Activated T-cell treated with anti-CD3 and anti-CD28 coated beads, Interleukin-2, amount 50 U/mL, for 1 hour (primary cell): ENCODE results near the gene ARHGEF5.
"Not testable (repeated sequence)": the region's sequence is repeated elsewhere in the genome, so short reads cannot be mapped to it uniquely, and the experiment has no call there.

Experiments used
- DNase-seq: peaks from one replicate; pipeline ENCODE4 v3.0.0-alpha.2; 2020

ARHGEF5 gene

GRCh38 chr7:144355176-144355822 is at the start of gene ARHGEF5:
Gene ARHGEF5, plus strand, starts transcription at chr7:144355402. Its CDS starts 7,268 bp downstream, at chr7:144362670.
- not testable (repeated sequence) for DNase-seq

- DNase-seq = not testable (repeated sequence)
Measured at GRCh38 chr7:144309702-144310101, 45.5 kb upstream of the ARHGEF5 start.

DNA sequence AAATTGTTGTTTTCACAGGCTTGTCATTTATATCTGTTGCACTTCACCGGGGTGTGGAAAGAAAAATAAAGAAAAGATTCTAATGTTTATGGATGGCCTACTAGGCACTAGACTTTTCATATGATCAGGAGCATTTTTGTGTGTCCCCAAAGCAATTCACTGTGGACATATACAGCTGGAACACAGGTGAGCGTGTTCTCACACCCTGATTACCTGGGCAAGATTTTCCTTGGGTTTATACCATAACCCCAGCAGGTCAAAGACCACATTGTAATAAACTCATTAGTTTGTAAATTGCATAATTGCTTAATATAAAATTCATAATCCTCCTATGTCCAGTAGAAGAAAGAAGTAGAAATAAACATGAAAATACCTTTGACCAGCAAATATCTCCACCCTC is 44.0 kb upstream of the ARHGEF5 start:
- DNase-seq = not testable (repeated sequence)

- DNase-seq = not testable (repeated sequence)
Measured at GRCh38 chr7:144311872-144312469, 43.2 kb upstream of the ARHGEF5 start, which contains the start of gene OR2A1. Gene OR2A1, plus strand, starts transcription at chr7:144312419. Its CDS starts 5,706 bp downstream, at chr7:144318125.

DNA sequence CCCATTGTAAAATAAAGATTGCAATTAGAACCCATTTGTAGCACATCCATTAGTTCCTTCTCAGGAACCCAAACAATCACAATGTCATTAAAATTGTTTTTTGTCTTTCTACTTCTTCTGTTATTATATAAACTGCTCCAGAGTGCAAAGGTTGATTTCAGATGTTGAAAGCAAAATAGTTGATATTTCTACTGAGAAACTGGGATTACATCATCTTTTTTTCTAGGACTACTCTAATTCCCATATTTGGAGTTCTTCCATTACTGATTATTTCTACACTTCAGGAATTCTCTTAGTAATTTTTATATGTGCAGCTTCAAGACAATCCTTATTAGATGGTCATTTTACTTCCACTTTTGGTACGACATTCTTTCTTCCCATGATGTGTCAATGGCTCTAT is 37.7 kb upstream of the ARHGEF5 start:
- not testable (repeated sequence) for DNase-seq

GRCh38 chr7:144319547-144319946 is 35.7 kb upstream of the ARHGEF5 start:
- DNase-seq = not testable (repeated sequence)

- DNase-seq = not testable (repeated sequence)
Measured at GRCh38 chr7:144321677-144322206, 33.5 kb upstream of the ARHGEF5 start.

- DNase-seq = not testable (repeated sequence)
Measured at GRCh38 chr7:144323359-144323758, 31.8 kb upstream of the ARHGEF5 start.

DNA sequence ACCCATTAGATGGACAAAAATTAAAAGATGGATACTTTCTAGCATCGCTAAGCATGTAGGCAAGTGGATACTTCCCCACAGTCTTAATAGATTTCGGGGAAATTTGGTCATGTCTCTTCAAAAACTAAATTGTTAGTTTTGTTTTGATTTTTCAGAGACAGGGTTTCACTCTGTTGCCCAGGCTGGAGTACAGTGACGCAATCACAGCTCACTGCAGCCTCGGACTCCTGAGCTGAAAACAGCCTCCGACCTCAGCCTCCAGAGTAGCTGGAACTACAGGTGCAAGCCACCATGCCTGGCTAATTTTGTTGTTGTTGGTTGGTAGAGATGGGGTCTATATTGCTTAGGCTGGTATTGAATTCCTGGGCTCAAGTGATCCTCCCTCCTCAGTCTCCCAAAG is 29.3 kb upstream of the ARHGEF5 start:
- DNase-seq = not testable (repeated sequence)

DNA sequence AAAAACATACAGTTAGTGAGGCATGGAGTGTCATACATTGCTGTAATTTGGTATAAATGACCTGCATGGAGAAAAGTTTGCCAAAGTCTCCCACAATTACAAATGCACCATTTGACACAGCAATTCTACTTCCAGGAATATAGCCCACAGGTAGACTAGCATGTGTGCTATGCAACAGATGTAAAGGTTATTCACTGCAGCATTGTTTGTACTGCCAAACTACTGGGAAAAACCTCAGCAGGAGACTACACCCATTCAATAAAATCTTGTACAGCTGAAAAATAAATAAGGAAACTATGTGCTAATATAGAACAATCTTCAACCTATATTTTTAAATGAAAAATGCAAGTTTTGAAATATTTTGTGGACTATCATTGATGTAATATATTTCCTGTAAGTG is 25.2 kb upstream of the ARHGEF5 start:
- DNase-seq = not testable (repeated sequence)

GRCh38 chr7:144331221-144331995 is 23.8 kb upstream of the ARHGEF5 start:
- not testable (repeated sequence) for DNase-seq

DNA sequence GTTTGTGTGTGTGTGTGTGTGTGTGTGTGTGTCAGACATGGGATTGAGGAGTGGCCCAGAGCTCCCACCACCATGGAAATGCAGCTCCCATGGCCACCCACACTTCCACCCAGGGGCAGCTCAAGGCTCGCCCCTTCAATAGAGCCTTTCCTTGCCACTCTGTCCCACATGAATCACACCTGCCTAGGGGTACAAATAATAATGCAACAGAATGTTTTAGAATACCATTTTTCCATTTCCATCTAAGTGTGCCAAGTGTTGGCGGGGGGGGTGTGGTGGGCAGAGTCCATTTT is 23.3 kb upstream of the ARHGEF5 start:
- not testable (repeated sequence) for DNase-seq

- not testable (repeated sequence) for DNase-seq
Measured at GRCh38 chr7:144348625-144349024, 6.6 kb upstream of the ARHGEF5 start.

GRCh38 chr7:144351667-144352066 is 3.5 kb upstream of the ARHGEF5 start:
- not testable (repeated sequence) for DNase-seq

- not testable (repeated sequence) for DNase-seq
Measured at GRCh38 chr7:144356185-144356584, 983 bp downstream of the ARHGEF5 start.

DNA sequence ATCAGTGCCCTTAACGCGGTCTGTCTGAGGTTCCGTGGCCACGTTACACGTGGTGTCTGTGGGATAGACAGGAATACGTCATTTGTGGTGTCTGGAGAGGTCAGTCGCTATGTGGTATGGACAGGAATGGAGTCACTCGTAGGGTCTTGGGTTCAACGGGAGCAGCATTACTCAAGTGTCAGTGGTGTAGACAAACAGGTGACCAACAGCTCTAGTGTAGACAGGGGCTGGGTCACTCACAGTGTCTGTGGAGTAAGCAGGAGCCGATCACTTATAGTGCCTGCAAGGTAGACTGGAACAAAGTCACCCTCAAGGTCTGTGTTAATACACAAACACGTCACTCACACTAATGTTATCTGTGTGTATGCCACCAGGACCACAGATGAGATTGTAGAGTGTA is 1.7 kb downstream of the ARHGEF5 start:
- not testable (repeated sequence) for DNase-seq

GRCh38 chr7:144362061-144362460 is 6.9 kb downstream of the ARHGEF5 start:
- not testable (repeated sequence) for DNase-seq

DNA sequence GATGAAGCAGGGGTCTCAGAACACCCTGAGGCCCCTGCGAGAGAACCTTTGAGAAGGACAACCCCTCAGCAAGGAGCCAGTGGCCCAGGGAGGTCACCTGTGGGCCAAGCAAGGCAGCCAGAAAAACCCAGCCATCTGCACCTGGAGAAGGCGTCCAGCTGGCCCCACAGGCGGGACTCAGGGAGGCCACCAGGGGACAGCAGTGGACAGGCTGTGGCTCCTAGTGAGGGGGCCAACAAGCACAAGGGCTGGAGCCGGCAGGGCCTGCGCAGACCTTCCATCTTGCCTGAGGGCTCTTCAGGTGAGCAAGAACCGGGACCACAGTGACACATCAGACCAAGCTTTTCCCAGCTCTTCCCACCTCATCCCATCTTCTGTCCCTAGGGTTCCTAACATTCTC is 10.3 kb downstream of the ARHGEF5 start:
- not testable (repeated sequence) for DNase-seq

DNA sequence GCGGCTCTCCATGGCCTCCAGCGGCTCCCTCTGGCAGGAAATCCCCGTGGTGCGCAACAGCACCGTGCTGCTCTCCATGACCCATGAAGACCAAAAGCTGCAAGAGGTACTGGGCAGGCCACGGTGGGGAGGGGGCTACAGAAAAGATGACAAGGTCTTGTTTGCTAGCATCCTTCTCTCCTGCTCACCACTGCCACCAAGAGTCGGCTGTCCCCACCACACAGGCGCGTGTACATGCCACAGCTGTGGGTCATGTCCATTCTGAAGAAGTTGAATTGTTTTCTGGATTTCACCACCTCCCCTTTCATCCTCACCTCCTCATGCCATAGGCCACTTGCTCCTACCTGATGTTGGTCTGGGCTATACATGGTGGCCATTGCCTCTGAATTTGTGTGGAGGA is 12.0 kb downstream of the ARHGEF5 start:
- not testable (repeated sequence) for DNase-seq

DNA sequence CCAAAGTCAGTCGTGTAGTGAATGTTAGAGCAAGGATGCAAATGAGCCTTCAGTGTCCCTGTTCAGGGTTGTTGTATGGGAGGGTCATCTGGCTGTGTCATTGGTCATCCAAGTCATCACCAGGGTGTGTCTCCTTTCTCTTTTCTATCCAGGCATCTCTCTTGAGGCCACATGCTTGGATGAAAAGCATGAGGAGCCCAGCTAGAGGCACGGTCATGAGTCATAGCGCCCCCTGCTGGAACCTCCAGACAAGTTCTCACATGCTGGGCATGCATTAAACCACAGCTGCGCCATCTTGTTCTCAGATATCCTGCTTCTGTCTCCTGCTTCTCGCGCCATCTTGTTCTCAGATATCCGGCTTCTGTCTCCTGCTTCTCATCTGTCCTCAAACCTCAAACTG is 14.0 kb downstream of the ARHGEF5 start:
- not testable (repeated sequence) for DNase-seq

- DNase-seq = no peak
Measured at GRCh38 chr7:144378651-144379050, 23.4 kb downstream of the ARHGEF5 start.

DNA sequence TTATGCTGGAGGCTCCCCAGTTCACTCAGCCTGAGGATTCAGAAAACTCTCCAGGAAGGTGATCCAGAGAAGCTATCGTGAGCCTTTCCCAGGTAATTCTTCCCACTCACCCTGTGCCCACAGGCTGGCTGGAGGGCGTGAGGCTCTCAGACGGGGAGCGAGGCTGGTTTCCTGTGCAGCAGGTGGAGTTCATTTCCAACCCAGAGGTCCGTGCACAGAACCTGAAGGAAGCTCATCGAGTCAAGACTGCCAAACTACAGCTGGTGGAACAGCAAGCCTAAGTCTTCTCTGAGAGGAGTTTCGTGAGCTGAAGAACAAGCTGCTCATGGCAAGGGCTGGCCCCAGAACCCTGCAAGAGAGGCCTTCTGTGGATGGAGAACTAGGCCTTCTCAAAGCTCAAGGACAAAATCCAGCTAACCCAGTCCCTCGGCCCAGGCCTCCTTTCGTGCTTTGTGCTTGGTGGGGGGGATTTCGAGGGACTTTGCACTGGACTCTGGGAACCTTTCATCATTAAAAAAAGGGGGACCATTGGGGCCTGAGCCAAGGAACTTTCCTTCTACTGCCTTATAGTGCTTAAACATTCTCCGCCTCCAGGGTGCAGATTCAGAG is 24.7 kb downstream of the ARHGEF5 start:
- DNase-seq = no peak

DNA sequence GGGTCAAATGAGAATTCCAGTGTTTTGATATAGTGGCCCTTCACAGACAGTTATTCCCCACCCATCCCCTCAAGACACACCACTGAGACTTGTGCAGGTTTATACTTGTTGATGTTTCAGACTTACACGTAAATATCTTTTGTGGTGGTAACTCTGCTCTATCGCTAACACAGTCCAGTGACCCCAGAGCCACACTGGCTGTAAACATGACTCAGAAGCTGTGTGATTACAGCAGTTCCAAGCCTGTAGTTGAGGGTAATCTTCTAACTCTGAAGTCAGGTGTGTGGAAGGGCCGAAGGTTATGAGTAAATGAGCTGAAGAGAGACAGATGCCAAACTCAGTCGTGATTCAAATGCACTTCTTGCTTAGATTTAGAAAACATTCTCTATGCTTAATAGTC is 28.9 kb downstream of the ARHGEF5 start:
- no peak for DNase-seq
